ENCODE results near the gene PIGA.

DNA sequence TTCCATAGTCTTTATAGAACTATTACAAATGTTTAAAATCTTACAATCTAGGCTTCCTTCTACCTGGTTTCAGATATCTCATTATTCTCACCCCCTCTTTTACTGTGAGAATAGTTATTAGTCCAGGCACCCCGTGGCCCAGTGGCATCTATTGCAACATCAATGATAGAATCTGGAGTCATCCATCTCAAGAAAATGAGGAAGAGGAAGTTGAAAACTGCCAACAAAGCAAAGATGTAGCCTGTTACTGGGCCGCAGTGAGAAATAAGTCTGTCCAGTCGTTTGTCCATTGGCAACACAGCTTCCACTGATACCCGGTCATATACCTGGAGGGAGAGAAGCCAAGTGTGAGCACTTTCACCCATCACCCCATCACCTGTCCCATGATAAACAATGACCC is 13.9 kb downstream of the PIGA start:
- no peak for TF ChIP-seq POLR2A (IDR thresholded peaks at IDR 0.05)
- TF ChIP-seq, protein P1, sequence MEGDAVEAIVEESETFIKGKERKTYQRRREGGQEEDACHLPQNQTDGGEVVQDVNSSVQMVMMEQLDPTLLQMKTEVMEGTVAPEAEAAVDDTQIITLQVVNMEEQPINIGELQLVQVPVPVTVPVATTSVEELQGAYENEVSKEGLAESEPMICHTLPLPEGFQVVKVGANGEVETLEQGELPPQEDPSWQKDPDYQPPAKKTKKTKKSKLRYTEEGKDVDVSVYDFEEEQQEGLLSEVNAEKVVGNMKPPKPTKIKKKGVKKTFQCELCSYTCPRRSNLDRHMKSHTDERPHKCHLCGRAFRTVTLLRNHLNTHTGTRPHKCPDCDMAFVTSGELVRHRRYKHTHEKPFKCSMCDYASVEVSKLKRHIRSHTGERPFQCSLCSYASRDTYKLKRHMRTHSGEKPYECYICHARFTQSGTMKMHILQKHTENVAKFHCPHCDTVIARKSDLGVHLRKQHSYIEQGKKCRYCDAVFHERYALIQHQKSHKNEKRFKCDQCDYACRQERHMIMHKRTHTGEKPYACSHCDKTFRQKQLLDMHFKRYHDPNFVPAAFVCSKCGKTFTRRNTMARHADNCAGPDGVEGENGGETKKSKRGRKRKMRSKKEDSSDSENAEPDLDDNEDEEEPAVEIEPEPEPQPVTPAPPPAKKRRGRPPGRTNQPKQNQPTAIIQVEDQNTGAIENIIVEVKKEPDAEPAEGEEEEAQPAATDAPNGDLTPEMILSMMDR (IDR thresholded peaks at IDR 0.05) = no peak
